HCT116 (cell line): ENCODE data around the gene GRIK4. TPM values are rescaled to one million over a fixed set of nuclear protein-coding genes. Genes with fewer than 3 reads are reported as not detected.

Source experiments
- ATAC-seq: fragments of 200-7000 bp; cut with Tn5 transposase; 2 replicates; pipeline ENCODE4 v1.9.1; 2020; ENCODE audit warnings: mild to moderate bottlenecking, moderate library complexity
- BruUV-seq: library from RNA; stranded (reverse); fragments of 400-500 nt; replicated peaks from 2 replicates; lab custom pipeline; 2021; lab: Mats Ljungman, UMichigan
- CTCF ChIA-PET: fragments of 300-600 bp; sonication (Branson Sonifier 250); formaldehyde crosslinking; loops from one replicate; lab custom pipeline; 2021; ENCODE audit warnings: antibody characterized with exemption; lab: Charles Lee
- POLR2A ChIA-PET: fragments of 300-600, 350-600 bp; sonication (Branson Sonifier 250); formaldehyde crosslinking; loops from one replicate; lab custom pipeline; 2021; ENCODE audit warnings: antibody characterized with exemption; lab: Charles Lee
- RAD21 ChIA-PET, 2 experiments: fragments of 300-600 bp; sonication (Branson Sonifier 250); formaldehyde crosslinking; loops; one replicate each; lab custom pipeline; 2023; ENCODE audit warnings: low total read pairs in 2 of 2; ENCODE audit not compliant: uncharacterized antibody in 2 of 2, unreplicated experiment in 2 of 2, low non-redundant PET in 1 of 2; lab: Charles Lee
- DNase-seq: peaks from one replicate; pipeline ENCODE4 v3.0.0-alpha.2; 2010; ENCODE audit warnings: low read depth, low spot score
- H2AFZ ChIP-seq: fragments of 200-600 bp; shearing (Covaris generic), sonication (generic); 2 replicates; pipeline ENCODE4 v1.6.1; 2017; ENCODE audit warnings: low read depth, mixed run types, mixed read lengths, antibody characterized with exemption, low read length; ENCODE audit not compliant: poor library complexity, severe bottlenecking
- H3K27ac ChIP-seq: 2 replicates; pipeline ENCODE4 v1.5.1; 2012; ENCODE audit warnings: low read depth, low read length
- H3K27me3 ChIP-seq: fragments of 200-600 bp; sonication (generic); 2 replicates; pipeline ENCODE4 v1.6.1; 2016; ENCODE audit warnings: mixed run types, low read length, mixed read lengths; ENCODE audit not compliant: insufficient read depth
- H3K36me3 ChIP-seq, 2 experiments: fragments of 200-500 bp in 1 of 2; fragments of 200-600 bp in 1 of 2; sonication (Bioruptor generic) in 1 of 2; sonication (generic) in 1 of 2; 2 replicates each; pipeline versions ENCODE4 v1.5.1 to v1.6.1; 2014 to 2016; ENCODE audit warnings: low read length in 2 of 2, inconsistent platforms in 1 of 2, mixed read lengths in 1 of 2, mixed run types in 1 of 2; ENCODE audit not compliant: insufficient read depth in 2 of 2, control insufficient read depth in 1 of 2
- H3K4me1 ChIP-seq, 2 experiments: fragments of 200-600 bp in 1 of 2; sonication (generic) in 1 of 2; 2 replicates each; pipeline versions ENCODE4 v1.5.1 to v1.6.1; 2012 to 2017; ENCODE audit warnings: low read length in 2 of 2, inconsistent platforms in 1 of 2, mild to moderate bottlenecking in 1 of 2, mixed read lengths in 1 of 2, mixed run types in 1 of 2, moderate library complexity in 1 of 2; ENCODE audit not compliant: insufficient read depth in 2 of 2, control insufficient read depth in 1 of 2
- H3K4me2 ChIP-seq: fragments of 200-600 bp; sonication (generic); 2 replicates; pipeline ENCODE4 v1.6.1; 2017; ENCODE audit warnings: mixed run types, low read length, mixed read lengths
- H3K4me3 ChIP-seq, 2 experiments: fragments of 200-600 bp in 1 of 2; sonication (generic) in 1 of 2; replicated peaks in 1 of 2; 2 replicates each; pipeline ENCODE4 v1.5.1; 2011 to 2016; ENCODE audit warnings: low read length in 2 of 2, control low read depth in 1 of 2, low read depth in 1 of 2, mild to moderate bottlenecking in 1 of 2, mixed read lengths in 1 of 2, mixed run types in 1 of 2
- H3K79me2 ChIP-seq: fragments of 200-600 bp; sonication (generic); 2 replicates; pipeline ENCODE4 v1.6.1; 2017; ENCODE audit warnings: mild to moderate bottlenecking, mixed run types, low read length, moderate library complexity, mixed read lengths; ENCODE audit not compliant: insufficient read depth
- H3K9ac ChIP-seq: fragments of 200-600 bp; sonication (generic); 2 replicates; pipeline ENCODE4 v1.6.1; 2016; ENCODE audit warnings: low read length, mixed read lengths
- H3K9me2 ChIP-seq: fragments of 200-600 bp; sonication (generic), shearing (Covaris generic); 2 replicates; pipeline ENCODE4 v1.6.1; 2017; ENCODE audit warnings: mixed run types, mild to moderate bottlenecking, moderate library complexity; ENCODE audit not compliant: insufficient read depth
- H3K9me3 ChIP-seq, 2 experiments: fragments of 200-500 bp in 1 of 2; fragments of 200-600 bp in 1 of 2; sonication (Bioruptor generic) in 1 of 2; sonication (generic) in 1 of 2; 2 replicates each; pipeline ENCODE4 v1.6.1; 2014 to 2017; ENCODE audit warnings: low read length in 2 of 2, mixed read lengths in 2 of 2, inconsistent platforms in 1 of 2, low read depth in 1 of 2, mild to moderate bottlenecking in 1 of 2, mixed run types in 1 of 2, moderate library complexity in 1 of 2; ENCODE audit not compliant: control insufficient read depth in 1 of 2, insufficient read depth in 1 of 2
- H4K20me1 ChIP-seq: fragments of 200-600 bp; sonication (generic), shearing (Covaris generic); 2 replicates; pipeline ENCODE4 v1.6.1; 2017; ENCODE audit warnings: mixed run types, mild to moderate bottlenecking, moderate library complexity; ENCODE audit not compliant: insufficient read depth
- EGR1 ChIP-seq: IDR thresholded peaks from 2 replicates; pipeline ENCODE4 v1.6.1; 2012; ENCODE audit warnings: low read depth
- EZH2 ChIP-seq: fragments of 200-600 bp; sonication (generic); IDR thresholded peaks from 2 replicates; pipeline ENCODE4 v1.6.1; 2017; ENCODE audit warnings: antibody characterized with exemption, mixed run types
- EZH2phosphoT487 ChIP-seq: fragments of 200-600 bp; IDR thresholded peaks from 2 replicates; pipeline ENCODE4 v1.6.1; 2018; ENCODE audit warnings: antibody characterized with exemption, borderline replicate concordance
- FOSL1 ChIP-seq: IDR thresholded peaks from 2 replicates; pipeline ENCODE4 v1.6.1; 2012; ENCODE audit warnings: low read depth
- POLR2A ChIP-seq: IDR thresholded peaks from 2 replicates; pipeline ENCODE4 v1.7.0; 2011; ENCODE audit warnings: borderline replicate concordance; ENCODE audit not compliant: insufficient read depth, insufficient read length; ENCODE audit errors: extremely low read depth
- RAD21 ChIP-seq: IDR thresholded peaks from 2 replicates; pipeline ENCODE4 v1.6.1; 2012; ENCODE audit warnings: low read depth, mild to moderate bottlenecking
- TCF7L2 ChIP-seq: IDR thresholded peaks from 2 replicates; pipeline ENCODE4 v1.7.0; 2011; ENCODE audit warnings: borderline replicate concordance, inconsistent platforms; ENCODE audit not compliant: insufficient read depth, insufficient read length; ENCODE audit errors: extremely low read depth
- YY1 ChIP-seq: IDR thresholded peaks from 2 replicates; pipeline ENCODE4 v1.6.1; 2011; ENCODE audit warnings: low read length, low read depth, moderate library complexity, mild to moderate bottlenecking; ENCODE audit not compliant: insufficient replicate concordance; ENCODE audit errors: extremely low read depth
- intact Hi-C: fragments of 100-400 bp; cut with micrococcal nuclease; formaldehyde crosslinking; loops from 2 replicates; pipeline ENCODE4 v1.10.0; 2022
- total RNA-seq: library from RNA; stranded (reverse); gene quantifications from one replicate; pipeline ENCODE4 v1.2.1, GENCODE V29; 2021; ENCODE audit not compliant: unreplicated experiment
- TF ChIP-seq, protein P1 (sequence below): IDR thresholded peaks from 2 replicates; pipeline ENCODE4 v1.6.1; 2012
- TF ChIP-seq, protein P2 (sequence below), 3 experiments: fragments of 200-600 bp in 1 of 3; sonication (generic) in 1 of 3; IDR thresholded peaks in 2 of 3; conservative IDR thresholded peaks in 1 of 3; 2 replicates each; pipeline ENCODE4 v1.5.1; 2012 to 2017; ENCODE audit warnings: low read depth in 2 of 3, low read length in 2 of 3, antibody characterized with exemption in 1 of 3, borderline replicate concordance in 1 of 3, control low read depth in 1 of 3, mild to moderate bottlenecking in 1 of 3, mixed read lengths in 1 of 3, mixed run types in 1 of 3, moderate library complexity in 1 of 3; ENCODE audit not compliant: insufficient read depth in 1 of 3
- TF ChIP-seq, protein P3 (sequence below): IDR thresholded peaks from 2 replicates; pipeline ENCODE4 v1.6.1; 2012

Gene GRIK4
- total RNA-seq, 1 experiment from 2014 or later: 0.52 TPM

DNA sequence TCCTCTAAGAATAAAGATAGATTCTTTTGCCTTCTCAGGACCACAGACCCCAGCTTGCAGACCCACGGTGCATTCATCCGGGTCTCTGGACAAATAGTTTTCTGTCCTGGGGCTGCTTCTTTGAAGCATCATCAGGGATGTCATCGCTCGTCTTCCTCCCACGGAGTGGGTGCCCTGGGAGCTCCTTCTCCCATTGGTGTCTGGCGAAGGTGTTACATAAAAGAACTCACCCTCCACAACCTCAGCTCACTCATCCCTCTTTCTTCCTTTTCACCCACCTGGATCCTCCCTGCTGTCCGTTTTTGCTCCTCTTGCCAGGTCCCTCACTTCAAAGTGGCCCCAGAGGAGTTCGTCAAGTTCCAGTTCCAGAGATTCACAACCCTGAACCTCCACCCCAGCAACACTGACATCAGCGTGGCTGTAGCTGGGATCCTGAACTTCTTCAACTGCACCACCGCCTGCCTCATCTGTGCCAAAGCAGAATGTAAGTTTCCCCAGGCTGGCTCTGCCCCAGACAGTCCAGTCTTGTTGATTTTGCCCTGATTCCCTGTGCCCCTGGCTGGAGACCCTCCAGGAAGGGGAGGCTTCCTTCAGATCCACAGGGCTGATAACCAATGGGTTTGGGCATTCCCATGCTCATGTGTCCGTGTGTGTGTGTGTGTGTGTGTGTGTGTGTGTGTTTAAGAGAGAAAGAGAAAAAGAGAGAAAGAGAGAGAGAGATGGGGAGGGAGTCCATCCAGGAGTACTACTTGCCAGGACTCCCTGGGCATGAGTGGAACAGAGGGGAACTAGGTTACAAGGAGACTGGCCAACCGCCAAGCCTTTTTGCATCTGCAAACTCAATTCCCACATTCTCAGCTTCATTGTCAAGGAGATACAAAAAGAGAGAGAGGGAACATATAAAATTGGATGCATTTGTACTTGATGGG lies 308.2 kb downstream of the GRIK4 start:
- no peak for DNase-seq
- H3K27ac ChIP-seq: no peak overlapping the region
- H3K27me3 ChIP-seq: 0 out of 2 replicates have a peak, but pooled peaks cover 5% of the 10 kb centered on the region
- ATAC-seq: no peak
- H2AFZ ChIP-seq: no peak overlapping the region
- no peaks in the 10 kb centered on the region for H3K9me2 ChIP-seq
- H3K9ac ChIP-seq: no peak overlapping the region
- no peak overlapping the region for H3K4me2 ChIP-seq
- no peaks in the 10 kb centered on the region for H3K4me1 ChIP-seq
- no peak overlapping the region for H3K4me3 ChIP-seq
- intact Hi-C loops: no loop called here
- RAD21 ChIA-PET: no interaction called here
- H4K20me1 ChIP-seq: no peaks in the 10 kb centered on the region
- POLR2A ChIA-PET: no interaction called here
- no peaks in the 10 kb centered on the region for H3K9me3 ChIP-seq
- CTCF ChIA-PET: no interaction called here
- TF ChIP-seq POLR2A (no peak), FOSL1 (no peak), TCF7L2 (no peak), YY1 (no peak), EZH2phosphoT487 (no peak), EGR1 (no peak), EZH2 (no peak), RAD21 (no peak)
- TF ChIP-seq, protein P1, sequence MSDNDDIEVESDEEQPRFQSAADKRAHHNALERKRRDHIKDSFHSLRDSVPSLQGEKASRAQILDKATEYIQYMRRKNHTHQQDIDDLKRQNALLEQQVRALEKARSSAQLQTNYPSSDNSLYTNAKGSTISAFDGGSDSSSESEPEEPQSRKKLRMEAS: no peak
- TF ChIP-seq, protein P2, sequence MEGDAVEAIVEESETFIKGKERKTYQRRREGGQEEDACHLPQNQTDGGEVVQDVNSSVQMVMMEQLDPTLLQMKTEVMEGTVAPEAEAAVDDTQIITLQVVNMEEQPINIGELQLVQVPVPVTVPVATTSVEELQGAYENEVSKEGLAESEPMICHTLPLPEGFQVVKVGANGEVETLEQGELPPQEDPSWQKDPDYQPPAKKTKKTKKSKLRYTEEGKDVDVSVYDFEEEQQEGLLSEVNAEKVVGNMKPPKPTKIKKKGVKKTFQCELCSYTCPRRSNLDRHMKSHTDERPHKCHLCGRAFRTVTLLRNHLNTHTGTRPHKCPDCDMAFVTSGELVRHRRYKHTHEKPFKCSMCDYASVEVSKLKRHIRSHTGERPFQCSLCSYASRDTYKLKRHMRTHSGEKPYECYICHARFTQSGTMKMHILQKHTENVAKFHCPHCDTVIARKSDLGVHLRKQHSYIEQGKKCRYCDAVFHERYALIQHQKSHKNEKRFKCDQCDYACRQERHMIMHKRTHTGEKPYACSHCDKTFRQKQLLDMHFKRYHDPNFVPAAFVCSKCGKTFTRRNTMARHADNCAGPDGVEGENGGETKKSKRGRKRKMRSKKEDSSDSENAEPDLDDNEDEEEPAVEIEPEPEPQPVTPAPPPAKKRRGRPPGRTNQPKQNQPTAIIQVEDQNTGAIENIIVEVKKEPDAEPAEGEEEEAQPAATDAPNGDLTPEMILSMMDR (IDR thresholded peaks at IDR 0.05 in 2 of 3, conservative IDR thresholded peaks at IDR 0.05 in 1 of 3; ENCODE audit: borderline replicate concordance in 1 of 3, insufficient read depth in 1 of 3, low read depth in 2 of 3, low read length in 2 of 3): no peak
- TF ChIP-seq, protein P3, sequence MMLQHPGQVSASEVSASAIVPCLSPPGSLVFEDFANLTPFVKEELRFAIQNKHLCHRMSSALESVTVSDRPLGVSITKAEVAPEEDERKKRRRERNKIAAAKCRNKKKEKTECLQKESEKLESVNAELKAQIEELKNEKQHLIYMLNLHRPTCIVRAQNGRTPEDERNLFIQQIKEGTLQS: no peak
- no peaks in the 10 kb centered on the region for H3K79me2 ChIP-seq
- no TSS peak for BruUV-seq
- no peaks in the 10 kb centered on the region for H3K36me3 ChIP-seq
